IMR-90 (cell line): ENCODE results near the gene METTL25.

Experiments
- BHLHE40 ChIP-seq: fragments of 150-350 bp; IDR thresholded peaks from 2 replicates; pipeline ENCODE4 v1.6.1; 2016; ENCODE audit warnings: mild to moderate bottlenecking, low read depth, low read length
- CHD1 ChIP-seq: IDR thresholded peaks from 2 replicates; pipeline ENCODE4 v1.6.1; 2012; ENCODE audit warnings: low read depth, low read length, improper control_type of control experiment
- MAZ ChIP-seq: IDR thresholded peaks from 2 replicates; pipeline ENCODE4 v1.6.1; 2012; ENCODE audit warnings: low read depth, mild to moderate bottlenecking, low read length, improper control_type of control experiment, moderate library complexity, borderline replicate concordance
- MXI1 ChIP-seq: IDR thresholded peaks from 2 replicates; pipeline ENCODE4 v1.6.1; 2012; ENCODE audit warnings: low read depth, mild to moderate bottlenecking, low read length, moderate library complexity, borderline replicate concordance
- POLR2A ChIP-seq: IDR thresholded peaks from 2 replicates; pipeline ENCODE4 v1.6.1; 2012; ENCODE audit warnings: mild to moderate bottlenecking, low read depth, low read length
- RAD21 ChIP-seq: IDR thresholded peaks from 2 replicates; pipeline ENCODE4 v1.6.1; 2012; ENCODE audit warnings: low read length, improper control_type of control experiment
- RCOR1 ChIP-seq: IDR thresholded peaks from 2 replicates; pipeline ENCODE4 v1.6.1; 2012; ENCODE audit warnings: mild to moderate bottlenecking, low read length, improper control_type of control experiment; ENCODE audit not compliant: insufficient replicate concordance
- RFX5 ChIP-seq: IDR thresholded peaks from 2 replicates; pipeline ENCODE4 v1.8.0; 2012; ENCODE audit warnings: low read depth, mild to moderate bottlenecking, low read length, moderate library complexity
- SMC3 ChIP-seq: fragments of 150-350 bp; IDR thresholded peaks from 2 replicates; pipeline ENCODE4 v1.6.1; 2016; ENCODE audit warnings: low read depth, mild to moderate bottlenecking, antibody characterized with exemption, low read length, moderate library complexity
- TF ChIP-seq, protein P1 (sequence below): conservative IDR thresholded peaks from 2 replicates; pipeline ENCODE4 v1.5.1; 2012; ENCODE audit warnings: mild to moderate bottlenecking, low read depth, low read length, improper control_type of control experiment
- TF ChIP-seq, protein P2 (sequence below): fragments of 150-350 bp; IDR thresholded peaks from 2 replicates; pipeline ENCODE4 v1.6.1; 2017; ENCODE audit warnings: mild to moderate bottlenecking, antibody characterized with exemption, low read length, low read depth

DNA sequence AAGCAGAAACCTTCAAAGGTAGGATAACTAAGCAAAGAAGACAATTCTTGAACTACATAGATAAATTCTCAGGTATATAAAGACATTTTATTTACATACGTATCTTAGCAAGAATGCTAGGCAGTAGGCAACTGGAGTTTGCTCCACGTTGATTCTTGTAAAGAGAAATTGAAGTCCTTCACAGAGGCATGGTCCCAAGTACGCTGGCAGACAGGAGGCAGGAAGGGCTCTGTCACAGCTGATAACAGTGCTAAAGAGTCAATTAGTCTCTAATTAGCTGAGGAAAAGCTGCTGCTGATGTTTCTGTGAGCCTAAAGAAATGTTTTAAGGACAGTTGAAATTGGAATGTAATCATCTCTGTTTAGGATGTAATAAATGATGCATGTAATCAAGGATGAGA, 146.8 kb downstream of the METTL25 start:
- TF ChIP-seq, protein P1, sequence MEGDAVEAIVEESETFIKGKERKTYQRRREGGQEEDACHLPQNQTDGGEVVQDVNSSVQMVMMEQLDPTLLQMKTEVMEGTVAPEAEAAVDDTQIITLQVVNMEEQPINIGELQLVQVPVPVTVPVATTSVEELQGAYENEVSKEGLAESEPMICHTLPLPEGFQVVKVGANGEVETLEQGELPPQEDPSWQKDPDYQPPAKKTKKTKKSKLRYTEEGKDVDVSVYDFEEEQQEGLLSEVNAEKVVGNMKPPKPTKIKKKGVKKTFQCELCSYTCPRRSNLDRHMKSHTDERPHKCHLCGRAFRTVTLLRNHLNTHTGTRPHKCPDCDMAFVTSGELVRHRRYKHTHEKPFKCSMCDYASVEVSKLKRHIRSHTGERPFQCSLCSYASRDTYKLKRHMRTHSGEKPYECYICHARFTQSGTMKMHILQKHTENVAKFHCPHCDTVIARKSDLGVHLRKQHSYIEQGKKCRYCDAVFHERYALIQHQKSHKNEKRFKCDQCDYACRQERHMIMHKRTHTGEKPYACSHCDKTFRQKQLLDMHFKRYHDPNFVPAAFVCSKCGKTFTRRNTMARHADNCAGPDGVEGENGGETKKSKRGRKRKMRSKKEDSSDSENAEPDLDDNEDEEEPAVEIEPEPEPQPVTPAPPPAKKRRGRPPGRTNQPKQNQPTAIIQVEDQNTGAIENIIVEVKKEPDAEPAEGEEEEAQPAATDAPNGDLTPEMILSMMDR = no peak
- TF ChIP-seq, protein P2, sequence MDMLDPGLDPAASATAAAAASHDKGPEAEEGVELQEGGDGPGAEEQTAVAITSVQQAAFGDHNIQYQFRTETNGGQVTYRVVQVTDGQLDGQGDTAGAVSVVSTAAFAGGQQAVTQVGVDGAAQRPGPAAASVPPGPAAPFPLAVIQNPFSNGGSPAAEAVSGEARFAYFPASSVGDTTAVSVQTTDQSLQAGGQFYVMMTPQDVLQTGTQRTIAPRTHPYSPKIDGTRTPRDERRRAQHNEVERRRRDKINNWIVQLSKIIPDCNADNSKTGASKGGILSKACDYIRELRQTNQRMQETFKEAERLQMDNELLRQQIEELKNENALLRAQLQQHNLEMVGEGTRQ = no peak
- no peak for TF ChIP-seq POLR2A
- TF ChIP-seq SMC3 = no peak
- TF ChIP-seq RCOR1 = no peak
- TF ChIP-seq BHLHE40 = no peak
- TF ChIP-seq CHD1 = no peak
- TF ChIP-seq RAD21 = no peak
- TF ChIP-seq MXI1 = no peak
- TF ChIP-seq MAZ = no peak
- no peak for TF ChIP-seq RFX5
